ENCODE data around the gene UBE2S. TPM values are rescaled to one million over a fixed set of nuclear protein-coding genes. Genes with fewer than 3 reads are reported as not detected.

The UBE2S gene
- total RNA-seq, 1 donor from 2014 or later: 82.6 TPM

DNA sequence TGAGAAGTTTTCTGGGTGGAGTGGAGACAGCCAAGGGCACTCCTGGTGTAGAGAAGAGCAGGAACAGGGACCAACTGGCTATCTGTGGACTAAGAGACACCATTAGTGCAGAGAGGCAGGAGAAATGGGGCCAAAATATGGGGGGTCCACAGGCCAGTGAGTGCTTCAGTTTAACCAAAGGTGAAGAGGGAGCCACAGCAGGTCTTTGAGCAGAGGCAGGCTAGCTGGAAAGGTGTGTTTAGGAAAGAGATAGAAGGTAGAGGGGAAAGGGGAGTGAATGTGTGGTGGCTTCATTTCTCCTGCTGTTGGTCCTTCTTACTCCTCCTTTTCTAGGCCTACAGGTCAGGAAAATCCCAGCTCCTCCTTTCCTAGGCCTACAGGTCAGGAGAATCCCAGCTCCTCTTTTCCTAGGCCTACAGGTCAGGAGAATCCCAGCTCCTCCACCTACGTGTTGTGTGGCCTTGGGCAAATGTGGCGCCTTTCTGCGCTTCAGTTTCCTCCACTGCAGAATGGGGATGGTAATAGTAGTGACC is 25.0 kb downstream of the UBE2S start:
- TF ChIP-seq CTCF (IDR thresholded peaks at IDR 0.05): no peak
- H3K9me3 ChIP-seq: no peaks in the 10 kb centered on the region
- DNase-seq (ENCODE audit: low spot score in 2 of 2): no peak
- intact Hi-C loops (cut with DNase I): loop anchor here (10.0 kb wide), 1 partner anchor 202 kb away; the partner anchor contains the start of gene ZNF579
- H3K27me3 ChIP-seq: no peaks in the 10 kb centered on the region
- peaks cover 3 to 6% of the 10 kb centered on the region in 2 donors for H3K36me3 ChIP-seq
- no peak overlapping the region for H3K27ac ChIP-seq
- no peak overlapping the region for H3K4me3 ChIP-seq
- peaks cover 4 to 26% of the 10 kb centered on the region in 2 donors for H3K4me1 ChIP-seq

DNA sequence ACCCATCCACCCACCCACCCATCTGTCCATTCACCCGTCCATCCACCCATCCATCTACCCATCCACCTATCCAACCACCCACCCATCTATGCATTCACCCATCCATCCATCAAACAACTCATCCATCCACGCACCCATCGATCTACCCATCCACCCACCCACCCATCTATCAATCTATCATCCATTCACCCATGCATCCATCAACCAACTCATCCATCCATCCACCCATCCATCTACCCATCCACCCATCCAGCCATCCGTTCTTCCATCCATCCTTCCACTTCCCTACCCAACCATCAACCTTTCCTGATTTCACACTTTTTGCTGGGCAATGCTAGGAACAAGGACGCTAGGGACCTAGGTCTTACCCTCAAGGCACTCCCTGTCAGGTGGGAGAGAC is 25.6 kb downstream of the UBE2S start:
- H3K9me3 ChIP-seq: no peaks in the 10 kb centered on the region
- no peak overlapping the region for H3K27ac ChIP-seq
- H3K27me3 ChIP-seq: no peaks in the 10 kb centered on the region
- no peak for TF ChIP-seq CTCF (IDR thresholded peaks at IDR 0.05)
- intact Hi-C loops (cut with DNase I): loop anchor here (10.0 kb wide), 1 partner anchor 203 kb away; the partner anchor contains the start of gene ZNF579
- H3K36me3 ChIP-seq: no peaks in the 10 kb centered on the region
- DNase-seq (ENCODE audit: low spot score in 2 of 2): no peak
- H3K4me1 ChIP-seq: peaks cover 0 to 20% of the 10 kb centered on the region in 2 donors
- no peak overlapping the region for H3K4me3 ChIP-seq

GRCh38 chr19:55379174-55379573 is 28.4 kb downstream of the UBE2S start:
- H3K27me3 ChIP-seq: peaks cover 5% of the 10 kb centered on the region
- H3K27ac ChIP-seq: no peak overlapping the region
- H3K4me3 ChIP-seq: no peak overlapping the region
- no peaks in the 10 kb centered on the region for H3K9me3 ChIP-seq
- DNase-seq (ENCODE audit: low spot score in 2 of 2): no peak
- TF ChIP-seq CTCF (IDR thresholded peaks at IDR 0.05): no peak
- no peaks in the 10 kb centered on the region for H3K36me3 ChIP-seq
- intact Hi-C loops (cut with DNase I): no loop called here
- H3K4me1 ChIP-seq: peaks cover 0 to 5% of the 10 kb centered on the region in 2 donors

- no peak overlapping the region for H3K4me3 ChIP-seq
- H3K36me3 ChIP-seq: no peaks in the 10 kb centered on the region
- TF ChIP-seq CTCF (IDR thresholded peaks at IDR 0.05): no peak
- peaks cover 10% of the 10 kb centered on the region for H3K27me3 ChIP-seq
- intact Hi-C loops (cut with DNase I): no loop called here
- H3K9me3 ChIP-seq: no peaks in the 10 kb centered on the region
- H3K27ac ChIP-seq: no peak overlapping the region
- DNase-seq (ENCODE audit: low spot score in 2 of 2): no peak
- no peaks in the 10 kb centered on the region for H3K4me1 ChIP-seq
These were observed 30.0 kb downstream of the UBE2S start for GRCh38 chr19:55377356-55378131.

DNA sequence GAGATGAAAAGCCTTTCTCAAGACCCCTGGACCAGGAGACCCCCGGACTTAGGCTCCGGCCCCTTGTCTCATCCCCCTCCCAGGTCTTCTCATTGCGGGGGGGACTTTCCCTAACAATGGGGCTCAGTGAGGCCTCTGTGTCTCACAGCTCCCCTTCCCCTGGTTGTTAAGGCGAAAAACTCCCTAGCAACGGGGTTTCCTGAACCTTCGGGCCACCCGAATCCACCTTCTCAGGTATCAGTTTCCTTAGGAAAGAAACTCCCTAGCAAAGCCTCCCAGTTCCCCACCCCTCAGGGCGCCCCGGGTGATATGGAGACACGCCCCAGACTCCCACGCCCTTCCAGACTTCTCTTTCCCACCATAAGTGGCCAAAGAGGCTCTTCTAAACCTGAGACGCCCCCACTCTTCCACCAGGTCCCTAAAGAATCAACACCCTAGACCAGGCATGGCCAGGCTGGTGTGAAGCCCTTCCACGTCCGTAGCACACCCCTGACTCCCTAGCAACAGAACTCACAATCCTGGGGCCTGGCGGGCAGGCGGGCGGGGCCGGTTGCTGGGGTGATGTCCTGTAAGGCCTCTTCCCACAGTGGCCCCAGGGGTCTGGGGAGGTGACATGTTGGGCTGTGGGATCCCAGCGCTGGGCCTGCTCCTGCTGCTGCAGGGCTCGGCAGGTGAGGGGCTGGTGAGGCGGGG is 31.2 kb downstream of the UBE2S start, which contains the start of gene TMEM190:
Gene TMEM190, plus strand, starts transcription at position 586 of the 693 bp plus-strand sequence. Its CDS starts 28 bp downstream, at position 614.
- no peak for TF ChIP-seq CTCF (IDR thresholded peaks at IDR 0.05)
- H3K9me3 ChIP-seq: no peaks in the 10 kb centered on the region
- no peak within 1 kb of the TSS for H3K27ac ChIP-seq
- no peak for DNase-seq (ENCODE audit: low spot score in 2 of 2)
- no peaks in the 10 kb centered on the region for H3K36me3 ChIP-seq
- H3K4me1 ChIP-seq: no peaks in the 10 kb centered on the region
- H3K4me3 ChIP-seq: no peak within 1 kb of the TSS
- peaks cover 10% of the 10 kb centered on the region for H3K27me3 ChIP-seq
- intact Hi-C loops (cut with DNase I): no loop called here

Measured in ascending aorta (tissue), 2 donors.